ENCODE data around the gene EIF4E1B. TPM values are rescaled to one million over a fixed set of nuclear protein-coding genes. Genes with fewer than 3 reads are reported as not detected.
A peak's percentile ranks its signal among the peaks of the same experiment; 100 is the strongest.

Gene EIF4E1B
- total and polyA plus RNA-seq, 2 experiments from 2014 or later = 0.17 TPM; not detected in 1

GRCh38 chr5:176667637-176668036 lies 37.2 kb downstream of the EIF4E1B start:
- H3K4me1 ChIP-seq (ENCODE audit: insufficient read depth) = peaks cover 2% of the 10 kb centered on the region
- Mint-ChIP-seq H3K9me3 (peaks cover 3% of the 10 kb centered on the region; the same call in 2 of the 3 replicates), H3K27ac (no peak overlapping the region), H3K36me3 (ENCODE audit: low read depth) (no peaks in the 10 kb centered on the region; the same call in 2 of the 3 replicates), H3K4me1 (peaks cover 23% of the 10 kb centered on the region), H3K4me3 (no peak overlapping the region), H3K27me3 (ENCODE audit: insufficient read depth, low read depth, poor library complexity) (peaks cover 12% of the 10 kb centered on the region)
- no peak overlapping the region for H3K27ac ChIP-seq (ENCODE audit: low read depth)
- no peaks in the 10 kb centered on the region for H3K9me2 ChIP-seq (ENCODE audit: insufficient read depth)
- no peaks in the 10 kb centered on the region for H3K36me3 ChIP-seq (ENCODE audit: insufficient read depth)
- no peaks in the 10 kb centered on the region for H4K20me1 ChIP-seq (replicated peaks; ENCODE audit: insufficient read depth)
- DNase-seq (ENCODE audit: low spot score) = peak; percentile 30
- no peak overlapping the region for H3K4me2 ChIP-seq
- no peaks in the 10 kb centered on the region for H3F3A ChIP-seq (replicated peaks; ENCODE audit: low read depth)
- no peaks in the 10 kb centered on the region for H3K27me3 ChIP-seq (ENCODE audit: insufficient read depth)
- no peak overlapping the region for H3K4me3 ChIP-seq
- H3K79me2 ChIP-seq (replicated peaks; ENCODE audit: insufficient read depth) = no peaks in the 10 kb centered on the region
- H2AFZ ChIP-seq = no peak overlapping the region
- ATAC-seq = no peak
- no peak for TF ChIP-seq EZH2 (IDR thresholded peaks at IDR 0.05; ENCODE audit: low read depth, unreplicated experiment)
- no peak for TF ChIP-seq JUNB (IDR thresholded peaks at IDR 0.05; ENCODE audit: unreplicated experiment)
- TF ChIP-seq CTCF (conservative IDR thresholded peaks at IDR 0.05; ENCODE audit: low read depth in 2 of 2) = peak; percentile 22 to 47; a peak in 3 of 4 replicates

GRCh38 chr5:176670449-176670848 lies 40.0 kb downstream of the EIF4E1B start:
- TF ChIP-seq POLR2AphosphoS5 (IDR thresholded peaks at IDR 0.05; ENCODE audit: low read depth) = no peak
- no peaks in the 10 kb centered on the region for H3K36me3 ChIP-seq (ENCODE audit: insufficient read depth)
- H3K4me2 ChIP-seq = no peak overlapping the region
- H3K4me3 ChIP-seq = no peak overlapping the region
- H2AFZ ChIP-seq = no peak overlapping the region
- Mint-ChIP-seq H3K27me3 (ENCODE audit: insufficient read depth, low read depth, poor library complexity) (peaks cover 8% of the 10 kb centered on the region), H3K4me1 (peaks cover 24% of the 10 kb centered on the region), H3K4me3 (no peak overlapping the region), H3K27ac (no peak overlapping the region), H3K9me3 (peaks cover under 1% of the 10 kb centered on the region; the same call in 2 of the 3 replicates), H3K36me3 (ENCODE audit: low read depth) (no peaks in the 10 kb centered on the region; the same call in 2 of the 3 replicates)
- no peaks in the 10 kb centered on the region for H3K79me2 ChIP-seq (replicated peaks; ENCODE audit: insufficient read depth)
- no peaks in the 10 kb centered on the region for H3K27me3 ChIP-seq (ENCODE audit: insufficient read depth)
- H3F3A ChIP-seq (replicated peaks; ENCODE audit: low read depth) = no peaks in the 10 kb centered on the region
- DNase-seq (ENCODE audit: low spot score) (no peak), ATAC-seq (no peak)
- H3K27ac ChIP-seq (ENCODE audit: low read depth) = no peak overlapping the region
- no peaks in the 10 kb centered on the region for H3K9me2 ChIP-seq (ENCODE audit: insufficient read depth)
- H4K20me1 ChIP-seq (replicated peaks; ENCODE audit: insufficient read depth) = no peaks in the 10 kb centered on the region
- H3K4me1 ChIP-seq (ENCODE audit: insufficient read depth) = peaks cover 2% of the 10 kb centered on the region

GRCh38 chr5:176671399-176671798 lies 40.9 kb downstream of the EIF4E1B start:
- Histone ChIP-seq H3K79me2 (replicated peaks; ENCODE audit: insufficient read depth) (no peaks in the 10 kb centered on the region), H3K9me2 (ENCODE audit: insufficient read depth) (no peaks in the 10 kb centered on the region), H3K27me3 (ENCODE audit: insufficient read depth) (no peaks in the 10 kb centered on the region), H2AFZ (peak overlapping the region; percentile 84; the same call in 1 of the 2 replicates), H3K4me3 (no peak overlapping the region), H3K4me2 (peak overlapping the region; percentile 15; the same call in 1 of the 2 replicates), H3K36me3 (ENCODE audit: insufficient read depth) (no peaks in the 10 kb centered on the region), H3K4me1 (ENCODE audit: insufficient read depth) (peaks cover 2% of the 10 kb centered on the region), H3F3A (replicated peaks; ENCODE audit: low read depth) (no peaks in the 10 kb centered on the region), H4K20me1 (replicated peaks; ENCODE audit: insufficient read depth) (no peaks in the 10 kb centered on the region), H3K27ac (ENCODE audit: low read depth) (no peak overlapping the region)
- Mint-ChIP-seq H3K27ac (no peak overlapping the region; the same call in 1 of the 2 replicates), H3K36me3 (ENCODE audit: low read depth) (no peaks in the 10 kb centered on the region; the same call in 2 of the 3 replicates), H3K27me3 (ENCODE audit: insufficient read depth, low read depth, poor library complexity) (peaks cover 11% of the 10 kb centered on the region), H3K9me3 (no peaks in the 10 kb centered on the region; the same call in 2 of the 3 replicates), H3K4me3 (no peak overlapping the region; the same call in 2 of the 3 replicates), H3K4me1 (peaks cover 31% of the 10 kb centered on the region)
- ATAC-seq = no peak
- no peak for DNase-seq (ENCODE audit: low spot score)
- TF ChIP-seq EZH2 (IDR thresholded peaks at IDR 0.05; ENCODE audit: low read depth, unreplicated experiment) (no peak), ZNF114 (CRISPR knock-in tag; IDR thresholded peaks at IDR 0.05) (no peak), CTCF (conservative IDR thresholded peaks at IDR 0.05; ENCODE audit: low read depth in 2 of 2) (no peak), STAT1 (IDR thresholded peaks at IDR 0.05; ENCODE audit: unreplicated experiment) (no peak), ETS1 (IDR thresholded peaks at IDR 0.05) (no peak), CREB1 (CRISPR knock-in tag; IDR thresholded peaks at IDR 0.05; ENCODE audit: low read depth) (no peak), POLR2AphosphoS5 (IDR thresholded peaks at IDR 0.05; ENCODE audit: low read depth) (no peak)
